H1 (cell line): ENCODE data around the gene SPEN. TPM values are rescaled to one million over a fixed set of nuclear protein-coding genes. Genes with fewer than 3 reads are reported as not detected.
"Not testable (repeated sequence)": the region's sequence is repeated elsewhere in the genome, so short reads cannot be mapped to it uniquely, and the experiment has no call there.

Experiments used
- CTCF ChIA-PET: fragments of 300-600 bp; sonication (Branson Sonifier 250); formaldehyde crosslinking; loops from one replicate; lab custom pipeline; 2021; ENCODE audit not compliant: partially characterized antibody; lab: Charles Lee
- POLR2A ChIA-PET: fragments of 300-600 bp; sonication (Branson Sonifier 250); formaldehyde crosslinking; loops from one replicate; lab custom pipeline; 2021; ENCODE audit warnings: inconsistent platforms; ENCODE audit not compliant: partially characterized antibody; lab: Charles Lee
- DNase-seq, 2 experiments: peaks; one replicate each; pipeline versions ENCODE4 v3.0.0 to v3.0.0-alpha.2; 2010 to 2022; ENCODE audit warnings: low spot score in 2 of 2, low read depth in 1 of 2, mixed read lengths in 1 of 2
- FAIRE-seq: peaks from 2 replicates; lab custom pipeline; 2011; peaks lifted over from hg19 to GRCh38; lab: Jason Lieb, UNC
- H2AFZ ChIP-seq: 2 replicates; pipeline ENCODE4 v1.8.1; 2012; ENCODE audit warnings: low read length, inconsistent platforms
- H2AK5ac ChIP-seq: 2 replicates; pipeline ENCODE4 v1.6.1; 2013; ENCODE audit warnings: low read depth, low read length
- H2BK120ac ChIP-seq: replicated peaks from 2 replicates; pipeline ENCODE3; 2013; ENCODE audit warnings: low read depth, low read length, inconsistent platforms
- H2BK12ac ChIP-seq: 2 replicates; pipeline ENCODE4 v1.6.1; 2013; ENCODE audit warnings: low read depth, low read length
- H2BK15ac ChIP-seq: 2 replicates; pipeline ENCODE4 v1.6.1; 2013; ENCODE audit warnings: low read length
- H2BK20ac ChIP-seq: 2 replicates; pipeline ENCODE4 v1.6.1; 2013; ENCODE audit warnings: low read length
- H2BK5ac ChIP-seq: 2 replicates; pipeline ENCODE4 v1.6.1; 2013; ENCODE audit warnings: low read depth, low read length
- H3K14ac ChIP-seq: 2 replicates; pipeline ENCODE4 v1.6.1; 2013; ENCODE audit warnings: inconsistent platforms; ENCODE audit not compliant: insufficient read length
- H3K18ac ChIP-seq: 2 replicates; pipeline ENCODE4 v1.6.1; 2013; ENCODE audit warnings: low read length; ENCODE audit errors: extremely low read depth
- H3K23ac ChIP-seq: 2 replicates; pipeline ENCODE4 v1.6.1; 2013; ENCODE audit warnings: inconsistent platforms; ENCODE audit not compliant: insufficient read length
- H3K23me2 ChIP-seq: 2 replicates; pipeline ENCODE4 v1.6.1; 2013; ENCODE audit warnings: low read depth, low read length
- H3K27ac ChIP-seq: 2 replicates; pipeline ENCODE4 v1.6.1; 2011; ENCODE audit warnings: low read depth, low read length, inconsistent platforms
- H3K27me3 ChIP-seq, 4 experiments: replicated peaks in 1 of 4; 1 replicate in 1 of 4; 2 replicates in 3 of 4; pipeline versions ENCODE4 v1.6.1 to v1.8.1; 2011 to 2013; ENCODE audit warnings: low read length in 3 of 4, mild to moderate bottlenecking in 3 of 4, inconsistent platforms in 2 of 4, mixed read lengths in 2 of 4, moderate library complexity in 1 of 4; ENCODE audit not compliant: control insufficient read depth in 3 of 4, insufficient read depth in 3 of 4; ENCODE audit errors: extremely low read depth in 1 of 4
- H3K36me3 ChIP-seq, 4 experiments: 2 replicates each; pipeline versions ENCODE4 v1.6.1 to v1.8.1; 2011 to 2013; ENCODE audit warnings: mild to moderate bottlenecking in 4 of 4, low read length in 3 of 4, moderate library complexity in 2 of 4, control low read depth in 1 of 4, inconsistent platforms in 1 of 4; ENCODE audit not compliant: insufficient read depth in 4 of 4, control insufficient read depth in 2 of 4
- H3K4ac ChIP-seq: replicated peaks from 2 replicates; pipeline ENCODE3; 2013; ENCODE audit warnings: low read length, low read depth, mixed read lengths, inconsistent platforms; ENCODE audit not compliant: insufficient read length
- H3K4me1 ChIP-seq, 4 experiments: replicated peaks in 1 of 4; 1 replicate in 1 of 4; 2 replicates in 3 of 4; pipeline versions ENCODE4 v1.6.1 to v1.8.1; 2011 to 2013; ENCODE audit warnings: low read length in 3 of 4, inconsistent platforms in 2 of 4, mixed read lengths in 1 of 4; ENCODE audit not compliant: insufficient read depth in 4 of 4, control insufficient read depth in 3 of 4
- H3K4me2 ChIP-seq, 2 experiments: 2 replicates each; pipeline versions ENCODE4 v1.6.1 to v1.8.1; 2011 to 2013; ENCODE audit warnings: low read depth in 2 of 2, low read length in 2 of 2, control low read depth in 1 of 2, inconsistent platforms in 1 of 2, mild to moderate bottlenecking in 1 of 2; ENCODE audit not compliant: insufficient read depth in 1 of 2
- H3K4me3 ChIP-seq, 4 experiments: fragments of 200-600, 300-600 bp in 1 of 4; sonication (generic), shearing (Covaris generic), sonication (Bioruptor Twin) in 1 of 4; 2 replicates each; pipeline versions ENCODE4 v1.5.1 to v1.8.1; 2011 to 2016; ENCODE audit warnings: low read length in 4 of 4, low read depth in 3 of 4, control low read depth in 2 of 4, inconsistent platforms in 2 of 4, mild to moderate bottlenecking in 2 of 4, mixed read lengths in 1 of 4, moderate library complexity in 1 of 4; ENCODE audit not compliant: insufficient read depth in 2 of 4; ENCODE audit errors: extremely low read depth in 1 of 4
- H3K56ac ChIP-seq: replicated peaks from 2 replicates; pipeline ENCODE3; 2013; ENCODE audit warnings: low read depth, mild to moderate bottlenecking, mixed read lengths, low read length, inconsistent platforms; ENCODE audit not compliant: insufficient read length
- H3K79me1 ChIP-seq: 2 replicates; pipeline ENCODE4 v1.6.1; 2013; ENCODE audit warnings: low read depth, low read length, control low read depth
- H3K79me2 ChIP-seq, 2 experiments: 2 replicates each; pipeline versions ENCODE4 v1.6.1 to v1.8.1; 2012 to 2013; ENCODE audit warnings: low read length in 2 of 2, mild to moderate bottlenecking in 2 of 2, inconsistent platforms in 1 of 2; ENCODE audit not compliant: insufficient read depth in 2 of 2, control insufficient read depth in 1 of 2
- H3K9ac ChIP-seq, 4 experiments: replicated peaks in 1 of 4; 1 replicate in 1 of 4; 2 replicates in 3 of 4; pipeline versions ENCODE4 v1.6.1 to v1.8.1; 2011 to 2013; ENCODE audit warnings: low read depth in 3 of 4, low read length in 3 of 4, control low read depth in 2 of 4, mild to moderate bottlenecking in 2 of 4, moderate library complexity in 2 of 4, inconsistent platforms in 1 of 4; ENCODE audit errors: extremely low read depth in 1 of 4
- H3K9me3 ChIP-seq, 2 experiments: 2 replicates each; pipeline versions ENCODE4 v1.6.1 to v1.8.1; 2012 to 2013; ENCODE audit warnings: mild to moderate bottlenecking in 2 of 2, moderate library complexity in 2 of 2, control low read depth in 1 of 2, inconsistent platforms in 1 of 2, low read depth in 1 of 2, low read length in 1 of 2, mixed read lengths in 1 of 2; ENCODE audit not compliant: insufficient read depth in 2 of 2
- H4K20me1 ChIP-seq, 2 experiments: replicated peaks in 1 of 2; 2 replicates each; pipeline versions ENCODE3 to v1.8.1; 2011 to 2013; ENCODE audit warnings: inconsistent platforms in 2 of 2, low read length in 2 of 2, mild to moderate bottlenecking in 1 of 2; ENCODE audit not compliant: insufficient read depth in 2 of 2, control insufficient read depth in 1 of 2
- H4K5ac ChIP-seq: 2 replicates; pipeline ENCODE4 v1.6.1; 2013; ENCODE audit warnings: low read length, low read depth, mixed read lengths, inconsistent platforms; ENCODE audit not compliant: insufficient read length
- H4K8ac ChIP-seq: 2 replicates; pipeline ENCODE4 v1.8.0; 2013; ENCODE audit warnings: mild to moderate bottlenecking, moderate library complexity, low read length, inconsistent platforms; ENCODE audit not compliant: insufficient read depth; ENCODE audit errors: extremely low read depth
- H4K91ac ChIP-seq: replicated peaks from 2 replicates; pipeline ENCODE3; 2013; ENCODE audit warnings: low read length, mixed read lengths, inconsistent platforms; ENCODE audit not compliant: insufficient read length
- WGBS, 2 experiments: shearing (Covaris generic) in 1 of 2; methylation state at CpG; one replicate each; pipeline versions ENCODE4 v1.1.6 to v1.1.7; 2013 to 2015; ENCODE audit warnings: low lambda C conversion rate in 2 of 2, mixed read lengths in 2 of 2, inconsistent platforms in 1 of 2, low coverage in 1 of 2, missing lambda C conversion rate in 1 of 2; ENCODE audit not compliant: insufficient replicate concordance in 2 of 2, insufficient coverage in 1 of 2, insufficient read length in 1 of 2; ENCODE audit errors: extremely low coverage in 1 of 2, missing lambda C conversion rate in 1 of 2; 5-methylcytosine and 5-hydroxymethylcytosine counted together
- polyA plus RNA-seq, 7 experiments: library from polyadenylated mRNA; depleted of rRNA in 3 of 7; stranded (reverse) in 5 of 7; unstranded in 2 of 7; fragments of >200 nt in 5 of 7; fragments of 200-250 nt in 2 of 7; gene quantifications; 1 replicate in 5 of 7; 2 replicates in 1 of 7; 4 replicates in 1 of 7; pipeline versions ENCODE4 v1.2.1 to v1.2.3, GENCODE V29; 2011 to 2013; ENCODE audit warnings: missing spikeins in 2 of 7, mixed read lengths in 2 of 7
- total RNA-seq: library from RNA; stranded (reverse); fragmentation: NEBNext Ultra II Directional; extraction: Animal tissue kit (Norgen Biotek cat#: 25700); gene quantifications from 2 replicates; pipeline ENCODE4 v1.2.1, GENCODE V29; 2021

Gene SPEN
- total and polyA plus RNA-seq, 2 of the 8 experiments (the other 6 are each of a cell fraction or from before 2014, with no cell fraction given): 12.5 to 52.1 TPM

DNA sequence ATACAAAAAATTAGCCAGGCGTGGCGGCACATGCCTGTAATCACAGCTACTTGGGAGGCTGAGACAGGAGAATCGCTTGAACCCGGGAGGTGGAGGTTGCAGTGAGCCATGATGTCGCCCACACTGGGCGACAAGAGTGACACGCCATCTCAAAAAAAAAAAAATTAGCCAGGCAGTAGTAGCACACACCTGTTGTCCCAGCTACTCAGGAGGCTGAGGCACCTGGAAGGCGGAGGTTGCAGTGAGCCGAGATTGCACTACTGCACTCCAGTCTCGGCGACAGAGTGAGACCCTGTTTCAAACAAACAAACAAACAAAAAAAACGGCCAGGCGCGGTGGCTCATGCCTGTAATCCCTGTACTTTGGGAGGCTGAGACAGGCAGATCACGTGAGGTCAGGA lies 19.9 kb upstream of the SPEN start:
- H3K36me3 ChIP-seq, H3K27ac ChIP-seq, H2BK20ac ChIP-seq, H3K14ac ChIP-seq, H3K4me3 ChIP-seq, FAIRE-seq, H2BK5ac ChIP-seq, H3K23me2 ChIP-seq, POLR2A ChIA-PET, H3K56ac ChIP-seq, DNase-seq, H3K79me2 ChIP-seq, H3K27me3 ChIP-seq, H2BK120ac ChIP-seq, H3K9me3 ChIP-seq, H3K18ac ChIP-seq, H3K9ac ChIP-seq, H3K4ac ChIP-seq, H2BK15ac ChIP-seq, H2BK12ac ChIP-seq, H4K20me1 ChIP-seq, H2AFZ ChIP-seq, H3K4me2 ChIP-seq, H3K79me1 ChIP-seq, H3K23ac ChIP-seq, H4K5ac ChIP-seq, H4K91ac ChIP-seq, H2AK5ac ChIP-seq, H4K8ac ChIP-seq: not testable (repeated sequence)
- peaks cover 0 to 15% (median 4%) of the 10 kb centered on the region in 4 experiments; a peak in 3 of 7 replicates for H3K4me1 ChIP-seq
- CTCF ChIA-PET: interaction anchor here (0.9 kb wide), 1 partner anchor 12 kb away, joined by 3 read pairs; no protein-coding TSS in a partner anchor
- 82% methylated on average over 6 of the region's 15 CpGs; no CpG with 5 or more reads in 1 of the 2 experiments for WGBS, 2 experiments

DNA sequence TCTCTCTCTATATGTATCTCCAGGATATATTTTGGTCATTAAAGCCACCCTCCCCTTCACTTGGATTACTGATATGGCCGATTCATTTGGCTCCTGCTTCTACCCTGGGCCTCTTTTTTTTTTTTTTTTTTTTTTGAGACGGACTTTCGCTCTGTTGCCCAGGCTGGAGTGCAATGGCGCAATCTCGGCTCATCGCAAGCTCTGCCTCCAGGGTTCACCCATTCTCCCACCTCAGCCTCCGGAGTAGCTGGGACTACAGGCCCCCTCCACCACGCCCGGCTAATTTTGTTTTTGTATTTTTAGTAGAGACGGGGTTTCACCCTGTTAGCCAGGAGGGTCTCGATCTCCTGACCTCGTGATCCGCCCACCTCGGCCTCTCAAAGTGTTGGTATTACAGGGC lies 18.6 kb upstream of the SPEN start:
- H3K9me3 ChIP-seq, H3K56ac ChIP-seq, H3K27me3 ChIP-seq, H2BK20ac ChIP-seq, FAIRE-seq, H3K79me2 ChIP-seq, H3K14ac ChIP-seq, H4K8ac ChIP-seq, H3K27ac ChIP-seq, H3K23me2 ChIP-seq, H3K4ac ChIP-seq, H3K4me2 ChIP-seq, H2AFZ ChIP-seq, H4K5ac ChIP-seq, H3K4me3 ChIP-seq, H3K23ac ChIP-seq, H3K9ac ChIP-seq, H2BK5ac ChIP-seq, H2BK120ac ChIP-seq, H4K91ac ChIP-seq, H2BK15ac ChIP-seq, H3K18ac ChIP-seq, H3K36me3 ChIP-seq, H2AK5ac ChIP-seq, H3K79me1 ChIP-seq, DNase-seq, H2BK12ac ChIP-seq, H4K20me1 ChIP-seq: not testable (repeated sequence)
- 96% methylated on average over 12 of the region's 14 CpGs; no CpG with 5 or more reads in 1 of the 2 experiments for WGBS, 2 experiments
- ChIA-PET CTCF (interaction anchor here (1.1 to 1.7 kb wide), 4 partner anchors 13 to 129 kb away, joined by 3 to 7 read pairs (median 4); no protein-coding TSS in a partner anchor), POLR2A (interaction anchor here (1.5 kb wide), 1 partner anchor 14 kb away, joined by 6 read pairs; no protein-coding TSS in a partner anchor)
- peaks cover 0 to 18% (median 4%) of the 10 kb centered on the region in 4 experiments; a peak in 3 of 7 replicates for H3K4me1 ChIP-seq
